Coronary artery (tissue), 2 donors: ENCODE data around the gene LUC7L.
"Not testable (repeated sequence)": the region's sequence is repeated elsewhere in the genome, so short reads cannot be mapped to it uniquely, and the experiment has no call there.

Experiments used
- DNase-seq: peaks from one replicate; pipeline ENCODE4 v3.0.0-alpha.2; 2017; ENCODE audit warnings: low spot score
- H3K27ac ChIP-seq, 2 donors: fragments of 200-600 bp; sonication (generic); one replicate each; pipeline ENCODE4 v1.5.1; 2016 to 2019
- H3K4me3 ChIP-seq: fragments of 200-600 bp; sonication (generic); 2 replicates; pipeline ENCODE4 v1.5.1; 2016; ENCODE audit warnings: mild to moderate bottlenecking, moderate library complexity
- TF ChIP-seq, protein P1 (sequence below): fragments of 200-600 bp; sonication (generic); IDR thresholded peaks from one replicate; pipeline ENCODE4 v1.5.1; 2019; ENCODE audit warnings: antibody characterized with exemption

Gene LUC7L

DNA sequence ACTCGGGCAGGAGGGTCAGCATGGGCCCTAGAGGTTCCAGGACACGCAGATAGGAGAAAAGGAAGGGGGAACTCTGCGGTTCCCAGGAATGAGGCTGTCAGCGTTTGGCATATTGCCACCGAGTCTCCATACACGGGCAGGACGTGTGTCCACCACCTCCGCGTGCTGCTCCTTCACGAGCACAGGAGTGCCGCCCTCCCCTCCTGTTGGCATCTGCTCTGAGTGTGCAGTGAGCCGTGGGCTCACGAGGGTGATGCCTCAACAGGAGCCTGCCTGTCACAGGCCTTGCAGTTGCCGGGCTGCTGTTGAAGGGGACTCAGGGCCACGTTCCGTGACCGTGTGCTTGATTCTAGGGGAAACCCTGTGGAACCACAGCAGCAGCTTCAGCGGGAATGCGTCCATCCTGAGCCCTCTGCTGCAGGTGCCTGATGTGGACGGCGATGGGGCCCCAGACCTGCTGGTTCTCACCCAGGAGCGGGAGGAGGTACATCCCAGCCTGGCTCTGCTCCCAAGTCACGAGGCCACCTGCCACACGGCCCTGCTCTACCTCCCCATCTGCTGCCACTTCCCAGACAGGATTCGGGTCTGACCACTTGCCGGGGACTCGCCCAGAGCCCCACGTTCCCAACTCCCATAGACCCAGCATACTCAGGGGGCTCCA lies 31.9 kb upstream of the LUC7L start:
- TF ChIP-seq, protein P1, sequence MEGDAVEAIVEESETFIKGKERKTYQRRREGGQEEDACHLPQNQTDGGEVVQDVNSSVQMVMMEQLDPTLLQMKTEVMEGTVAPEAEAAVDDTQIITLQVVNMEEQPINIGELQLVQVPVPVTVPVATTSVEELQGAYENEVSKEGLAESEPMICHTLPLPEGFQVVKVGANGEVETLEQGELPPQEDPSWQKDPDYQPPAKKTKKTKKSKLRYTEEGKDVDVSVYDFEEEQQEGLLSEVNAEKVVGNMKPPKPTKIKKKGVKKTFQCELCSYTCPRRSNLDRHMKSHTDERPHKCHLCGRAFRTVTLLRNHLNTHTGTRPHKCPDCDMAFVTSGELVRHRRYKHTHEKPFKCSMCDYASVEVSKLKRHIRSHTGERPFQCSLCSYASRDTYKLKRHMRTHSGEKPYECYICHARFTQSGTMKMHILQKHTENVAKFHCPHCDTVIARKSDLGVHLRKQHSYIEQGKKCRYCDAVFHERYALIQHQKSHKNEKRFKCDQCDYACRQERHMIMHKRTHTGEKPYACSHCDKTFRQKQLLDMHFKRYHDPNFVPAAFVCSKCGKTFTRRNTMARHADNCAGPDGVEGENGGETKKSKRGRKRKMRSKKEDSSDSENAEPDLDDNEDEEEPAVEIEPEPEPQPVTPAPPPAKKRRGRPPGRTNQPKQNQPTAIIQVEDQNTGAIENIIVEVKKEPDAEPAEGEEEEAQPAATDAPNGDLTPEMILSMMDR, result no peak
- Histone ChIP-seq H3K4me3 (no peak overlapping the region), H3K27ac (no peak overlapping the region)
- DNase-seq, result no peak

DNA sequence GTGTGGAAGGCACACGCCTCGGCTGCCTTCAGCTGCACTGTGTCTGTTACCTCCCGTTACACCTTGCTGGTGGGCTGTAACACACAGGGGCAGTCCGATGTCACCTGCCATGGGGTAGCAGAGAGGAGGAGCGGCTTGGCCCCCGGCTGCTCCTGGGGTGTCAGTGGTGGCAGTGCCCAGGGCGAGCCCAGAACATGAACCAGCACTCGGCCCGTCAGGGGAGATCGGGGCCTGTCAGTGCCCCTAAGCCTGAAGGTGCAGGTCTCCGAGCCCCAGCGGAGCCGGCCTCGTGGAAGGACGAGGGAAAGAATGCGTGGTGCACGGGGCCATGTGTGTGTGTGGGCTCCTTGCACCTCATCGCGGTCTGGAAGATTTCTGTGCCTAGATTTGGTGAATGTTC lies 31.1 kb upstream of the LUC7L start:
- no peak overlapping the region for H3K4me3 ChIP-seq
- TF ChIP-seq, protein P1, result no peak
- no peak overlapping the region for H3K27ac ChIP-seq
- no peak for DNase-seq

DNA sequence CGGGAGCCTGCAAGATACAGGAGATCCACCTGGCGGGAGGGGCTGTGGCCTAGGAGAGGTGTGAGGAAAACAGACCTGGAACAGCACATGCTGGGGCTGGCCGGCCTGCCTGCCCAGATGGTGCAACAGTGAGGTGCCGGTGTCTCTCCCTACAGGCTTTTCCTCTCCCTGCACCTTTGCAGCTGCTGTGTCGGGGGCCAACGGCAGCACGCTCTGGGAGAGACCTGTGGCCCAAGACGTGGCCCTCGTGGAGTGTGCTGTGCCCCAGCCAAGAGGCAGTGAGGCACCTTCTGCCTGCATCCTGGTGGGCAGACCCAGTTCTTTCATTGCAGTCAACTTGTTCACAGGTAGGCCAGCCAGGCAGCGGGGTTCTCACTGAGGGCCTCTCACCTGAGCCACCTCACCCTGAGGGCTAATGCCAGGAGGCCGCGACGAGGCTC lies 30.6 kb upstream of the LUC7L start:
- TF ChIP-seq, protein P1, result no peak
- Histone ChIP-seq H3K27ac (no peak overlapping the region), H3K4me3 (no peak overlapping the region)
- DNase-seq, result no peak

DNA sequence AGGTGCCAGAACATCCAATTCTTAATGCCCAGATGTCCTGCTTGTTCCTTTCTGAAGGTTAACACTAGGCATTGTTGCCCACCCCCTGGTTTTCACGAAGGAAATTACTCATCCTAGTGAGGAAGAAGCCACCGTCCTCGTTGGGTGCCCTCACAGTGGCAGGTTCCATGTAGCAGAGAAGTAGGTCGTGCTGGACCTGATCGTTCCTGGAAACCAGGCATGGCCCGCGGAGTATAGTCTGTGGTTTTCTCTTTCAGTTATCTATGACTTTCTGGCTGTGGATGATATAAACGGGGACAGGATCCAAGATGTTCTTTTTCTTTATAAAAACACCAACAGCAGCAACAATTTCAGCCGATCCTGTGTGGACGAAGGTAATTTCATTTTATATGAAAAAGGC lies 30.0 kb upstream of the LUC7L start:
- DNase-seq, result no peak
- Histone ChIP-seq H3K4me3 (no peak overlapping the region), H3K27ac (no peak overlapping the region)
- TF ChIP-seq, protein P1, result no peak

DNA sequence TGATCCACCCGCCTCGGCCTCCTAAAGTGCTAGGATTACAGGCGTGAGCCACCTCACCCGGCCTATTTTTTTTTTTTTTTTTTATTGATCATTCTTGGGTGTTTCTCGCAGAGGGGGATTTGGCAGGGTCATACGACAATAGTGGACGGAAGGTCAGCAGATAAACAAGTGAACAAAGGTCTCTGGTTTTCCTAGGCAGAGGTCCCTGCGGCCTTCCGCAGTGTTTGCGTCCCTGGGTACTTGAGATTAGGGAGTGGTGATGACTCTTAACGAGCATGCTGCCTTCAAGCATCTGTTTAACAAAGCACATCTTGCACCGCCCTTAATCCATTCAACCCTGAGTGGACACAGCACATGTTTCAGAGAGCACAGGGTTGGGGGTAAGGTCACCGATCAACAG lies 28.8 kb upstream of the LUC7L start:
- H3K4me3 ChIP-seq, DNase-seq, H3K27ac ChIP-seq: not testable (repeated sequence)

DNA sequence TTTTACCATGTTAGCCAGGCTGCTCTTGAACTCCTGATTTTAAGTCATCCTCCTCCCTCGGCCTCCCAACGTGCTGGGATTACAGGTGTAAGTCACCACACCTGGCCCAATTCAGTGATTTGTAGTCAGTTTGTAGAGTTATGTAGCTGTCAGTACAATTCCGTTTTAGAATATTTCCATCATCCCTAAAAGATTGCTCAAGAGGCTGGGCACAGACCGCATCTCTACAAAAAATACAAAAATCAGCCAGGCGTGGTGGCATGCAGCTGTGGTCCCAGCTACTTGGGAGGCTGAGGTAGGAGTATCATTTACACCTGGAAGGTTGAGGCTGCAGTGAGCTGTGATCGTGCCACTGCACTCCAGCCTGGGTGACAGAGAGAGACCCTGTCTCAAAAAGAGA lies 25.9 kb upstream of the LUC7L start:
- DNase-seq, result no peak
- H3K27ac ChIP-seq, result no peak overlapping the region
- TF ChIP-seq, protein P1, result no peak
- no peak overlapping the region for H3K4me3 ChIP-seq

DNA sequence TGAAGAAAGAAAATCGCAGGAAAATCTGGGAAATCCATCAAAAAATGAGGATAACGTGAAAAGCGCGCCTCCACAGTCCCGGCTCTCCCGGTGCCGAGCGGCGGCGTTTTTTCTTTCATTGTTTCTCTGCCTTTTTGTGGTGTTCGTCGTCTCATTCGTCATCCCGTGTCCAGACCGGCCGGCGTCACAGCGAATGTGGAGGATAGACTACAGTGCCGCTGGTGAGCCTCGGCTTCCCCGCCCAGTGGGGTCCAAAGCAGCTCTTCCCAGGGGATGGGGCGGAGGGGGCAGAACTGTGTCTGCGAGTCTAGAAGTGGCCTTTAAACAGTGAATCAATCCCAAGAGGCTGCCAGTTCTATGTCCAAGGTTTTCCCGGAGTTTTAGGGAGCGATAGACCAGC lies 25.2 kb upstream of the LUC7L start:
- TF ChIP-seq, protein P1, result no peak
- no peak for DNase-seq
- no peak overlapping the region for H3K4me3 ChIP-seq
- H3K27ac ChIP-seq, result no peak overlapping the region
